HepG2 (cell line): ENCODE measurements around the gene RHBDF2. TPM values are rescaled to one million over a fixed set of nuclear protein-coding genes. Genes with fewer than 3 reads are reported as not detected.

ENCODE experiments used
- ARHGAP35 ChIP-seq: sonication (generic); formaldehyde crosslinking; IDR thresholded peaks from 2 replicates; pipeline ENCODE4 v1.9.0; 2022; ENCODE audit warnings: mild to moderate bottlenecking, inconsistent platforms, moderate library complexity, missing genetic modification reagents, borderline replicate concordance
- ATAD3A ChIP-seq: sonication (generic); formaldehyde crosslinking; IDR thresholded peaks from 2 replicates; pipeline ENCODE4 v1.4.0; 2020; ENCODE audit warnings: missing genetic modification reagents
- ESRRA ChIP-seq: sonication (generic); formaldehyde crosslinking; IDR thresholded peaks from 2 replicates; pipeline ENCODE4 v1.5.1; 2020; ENCODE audit warnings: mild to moderate bottlenecking, low read depth, missing genetic modification reagents
- FOXK1 ChIP-seq: sonication (generic); formaldehyde crosslinking; IDR thresholded peaks from 2 replicates; pipeline ENCODE4 v1.4.0; 2020; ENCODE audit warnings: low read depth, missing genetic modification reagents, borderline replicate concordance
- GABPB1 ChIP-seq: IDR thresholded peaks from 2 replicates; pipeline ENCODE4 v1.6.1; 2016; ENCODE audit warnings: mild to moderate bottlenecking, missing genetic modification reagents, moderate library complexity, missing compliant biosample characterization
- MAZ ChIP-seq, 2 experiments: sonication (generic) in 1 of 2; formaldehyde crosslinking in 1 of 2; IDR thresholded peaks; 2 replicates each; pipeline versions ENCODE4 v1.5.0 to v1.6.1; 2012 to 2020; ENCODE audit warnings: low read depth in 2 of 2, mild to moderate bottlenecking in 2 of 2, borderline replicate concordance in 1 of 2, improper control_type of control experiment in 1 of 2, low read length in 1 of 2, missing genetic modification reagents in 1 of 2, moderate library complexity in 1 of 2
- MTF1 ChIP-seq: sonication (generic); formaldehyde crosslinking; IDR thresholded peaks from 2 replicates; pipeline ENCODE4 v1.5.0; 2020; ENCODE audit warnings: missing genetic modification reagents
- NCOA2 ChIP-seq: sonication (generic); formaldehyde crosslinking; IDR thresholded peaks from 2 replicates; pipeline ENCODE4 v1.8.0; 2022; ENCODE audit warnings: inconsistent platforms
- POLR2AphosphoS2 ChIP-seq: IDR thresholded peaks from 2 replicates; pipeline ENCODE4 v1.6.1; 2011; ENCODE audit warnings: low read depth, low read length, improper control_type of control experiment
- RFX5 ChIP-seq: IDR thresholded peaks from 2 replicates; pipeline ENCODE4 v1.6.1; 2011; ENCODE audit warnings: low read depth, low read length, improper control_type of control experiment
- RFXAP ChIP-seq: sonication (generic); formaldehyde crosslinking; IDR thresholded peaks from 2 replicates; pipeline ENCODE4 v1.4.0; 2020; ENCODE audit warnings: missing genetic modification reagents, borderline replicate concordance
- RXRB ChIP-seq: IDR thresholded peaks from 2 replicates; pipeline ENCODE4 v1.6.1; 2016; ENCODE audit warnings: borderline replicate concordance, missing genetic modification reagents, missing compliant biosample characterization
- SNAI1 ChIP-seq: sonication (generic); formaldehyde crosslinking; IDR thresholded peaks from 2 replicates; pipeline ENCODE4 v1.5.0; 2020; ENCODE audit warnings: mild to moderate bottlenecking, missing genetic modification reagents, borderline replicate concordance
- ZNF124 ChIP-seq: sonication (generic); formaldehyde crosslinking; IDR thresholded peaks from 2 replicates; pipeline ENCODE4 v1.4.0; 2020; ENCODE audit warnings: missing genetic modification reagents
- ZNF180 ChIP-seq: sonication (generic); formaldehyde crosslinking; IDR thresholded peaks from 2 replicates; pipeline ENCODE4 v1.4.0; 2020; ENCODE audit warnings: low read depth, missing genetic modification reagents, borderline replicate concordance
- ZNF232 ChIP-seq: sonication (generic); formaldehyde crosslinking; IDR thresholded peaks from 2 replicates; pipeline ENCODE4 v1.4.0; 2020; ENCODE audit warnings: missing genetic modification reagents, borderline replicate concordance
- ZNF496 ChIP-seq: sonication (generic); formaldehyde crosslinking; IDR thresholded peaks from 2 replicates; pipeline ENCODE4 v1.8.1; 2023; ENCODE audit warnings: mild to moderate bottlenecking, moderate library complexity, missing genetic modification reagents; ENCODE audit not compliant: insufficient replicate concordance
- ZNF543 ChIP-seq: sonication (generic); formaldehyde crosslinking; IDR thresholded peaks from 2 replicates; pipeline ENCODE4 v1.4.0; 2020; ENCODE audit warnings: mild to moderate bottlenecking, missing genetic modification reagents
- ZNF558 ChIP-seq: sonication (generic); formaldehyde crosslinking; IDR thresholded peaks from 2 replicates; pipeline ENCODE4 v1.9.0; 2022; ENCODE audit warnings: mild to moderate bottlenecking, missing genetic modification reagents, borderline replicate concordance
- ZNF768 ChIP-seq: sonication (generic); formaldehyde crosslinking; IDR thresholded peaks from 2 replicates; pipeline ENCODE4 v1.4.0; 2020; ENCODE audit warnings: missing genetic modification reagents
- ZNF780A ChIP-seq: sonication (generic); formaldehyde crosslinking; IDR thresholded peaks from 2 replicates; pipeline ENCODE4 v1.8.0; 2022; ENCODE audit warnings: mild to moderate bottlenecking, missing genetic modification reagents, moderate library complexity
- polyA plus RNA-seq, 8 experiments: library from polyadenylated mRNA; depleted of rRNA in 3 of 8; stranded (reverse) in 7 of 8; unstranded in 1 of 8; fragments of >200 nt; fragmentation: Illumina TruSeq in 4 of 8; extraction: Trizol in 4 of 8; gene quantifications; 2 replicates each; pipeline versions ENCODE4 v1.2.1 to v1.2.3, GENCODE V29; 2011 to 2016; ENCODE audit warnings: low read depth in 4 of 8, missing spikeins in 1 of 8, mixed read lengths in 1 of 8; ENCODE audit not compliant: insufficient read depth in 1 of 8
- total RNA-seq, 5 experiments: library from RNA; depleted of rRNA; stranded (reverse); fragments of >200 nt; fragmentation: Illumina TruSeq; extraction: Trizol; gene quantifications; 2 replicates each; pipeline ENCODE4 v1.2.3, GENCODE V29; 2016; ENCODE audit warnings: low read depth in 1 of 5
- TF ChIP-seq, protein P1 (sequence below): sonication (generic); formaldehyde crosslinking; conservative IDR thresholded peaks from 2 replicates; pipeline ENCODE4 v1.8.1; 2023; ENCODE audit warnings: missing genetic modification reagents
- TF ChIP-seq, protein P2 (sequence below): sonication (generic); formaldehyde crosslinking; IDR thresholded peaks from 2 replicates; pipeline ENCODE4 v1.5.1; 2020; ENCODE audit warnings: missing genetic modification reagents, mild to moderate bottlenecking, borderline replicate concordance
- TF ChIP-seq, protein P3 (sequence below): sonication (generic); IDR thresholded peaks from 2 replicates; pipeline ENCODE4 v1.6.1; 2016; ENCODE audit warnings: low read depth, borderline replicate concordance

The RHBDF2 gene
- total and polyA plus RNA-seq, 2 of the 13 experiments (the other 11 are each of a cell fraction or from before 2014, with no cell fraction given) = 7.8 to 24.2 TPM

DNA sequence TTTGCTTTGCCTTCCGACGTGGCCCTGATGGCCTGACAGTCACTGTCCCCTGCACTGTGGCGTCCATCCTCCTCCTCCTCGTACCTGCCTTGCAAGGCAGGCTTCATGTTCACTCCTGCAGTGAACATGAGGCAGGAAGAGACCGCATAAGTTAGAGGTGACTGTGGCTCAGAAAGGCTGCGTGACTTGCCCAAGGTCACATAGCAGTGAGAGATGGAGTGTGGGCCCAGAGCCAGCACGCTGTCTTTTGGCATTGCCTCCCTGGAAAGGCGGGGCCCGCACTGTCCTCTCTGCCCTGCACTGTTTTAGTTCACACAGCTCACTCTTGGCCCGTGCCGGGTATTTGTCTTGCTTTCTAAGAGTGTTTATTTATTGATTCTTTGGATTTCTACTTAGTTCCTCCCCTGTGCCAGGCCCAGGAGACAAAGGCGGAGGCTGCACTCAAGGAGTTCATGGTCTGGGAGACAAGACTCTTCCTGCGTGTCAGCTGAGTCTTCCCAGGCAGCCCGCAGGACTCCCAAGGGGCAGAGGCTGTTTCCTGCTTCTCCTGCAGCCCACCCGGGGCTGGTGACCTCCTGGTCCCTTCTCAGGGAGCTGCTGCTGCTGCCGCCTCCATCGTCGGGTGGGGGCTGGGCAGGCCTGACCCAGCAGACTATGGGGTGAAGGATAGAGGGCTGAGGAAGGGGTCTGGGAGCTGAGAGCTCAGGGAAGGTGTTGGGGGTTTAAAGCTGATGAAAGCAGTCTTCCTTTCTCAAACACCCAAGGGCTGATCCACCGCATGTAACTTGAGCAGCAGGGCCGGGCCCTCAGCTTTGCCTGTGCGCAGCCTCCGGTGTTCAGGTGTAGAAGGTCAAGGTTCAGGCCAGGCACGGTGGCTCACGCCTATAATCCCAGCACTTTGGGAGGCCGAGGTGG lies 23.6 kb upstream of the RHBDF2 start (continued):
- TF ChIP-seq ZNF180 (CRISPR knock-in tag) = no peak
- TF ChIP-seq RFXAP (CRISPR knock-in tag) = peak; percentile 52; the same call in 1 of the 2 replicates
- TF ChIP-seq POLR2AphosphoS2 = no peak
- peak; percentile 99 for TF ChIP-seq ZNF768 (CRISPR knock-in tag)
- TF ChIP-seq FOXK1 (CRISPR knock-in tag) = no peak
- no peak for TF ChIP-seq ZNF780A (CRISPR knock-in tag)
- TF ChIP-seq, protein P1, sequence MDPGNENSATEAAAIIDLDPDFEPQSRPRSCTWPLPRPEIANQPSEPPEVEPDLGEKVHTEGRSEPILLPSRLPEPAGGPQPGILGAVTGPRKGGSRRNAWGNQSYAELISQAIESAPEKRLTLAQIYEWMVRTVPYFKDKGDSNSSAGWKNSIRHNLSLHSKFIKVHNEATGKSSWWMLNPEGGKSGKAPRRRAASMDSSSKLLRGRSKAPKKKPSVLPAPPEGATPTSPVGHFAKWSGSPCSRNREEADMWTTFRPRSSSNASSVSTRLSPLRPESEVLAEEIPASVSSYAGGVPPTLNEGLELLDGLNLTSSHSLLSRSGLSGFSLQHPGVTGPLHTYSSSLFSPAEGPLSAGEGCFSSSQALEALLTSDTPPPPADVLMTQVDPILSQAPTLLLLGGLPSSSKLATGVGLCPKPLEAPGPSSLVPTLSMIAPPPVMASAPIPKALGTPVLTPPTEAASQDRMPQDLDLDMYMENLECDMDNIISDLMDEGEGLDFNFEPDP (CRISPR knock-in tag) = no peak
- TF ChIP-seq SNAI1 = no peak
- TF ChIP-seq MAZ (IDR thresholded peaks at IDR 0.05; ENCODE audit: borderline replicate concordance, low read depth, low read length) = no peak
- TF ChIP-seq MAZ (CRISPR knock-in tag; IDR thresholded peaks at IDR 0.05; ENCODE audit: low read depth) = no peak
- peak; percentile 84 for TF ChIP-seq ZNF543 (CRISPR knock-in tag)
- TF ChIP-seq ATAD3A = no peak
- TF ChIP-seq ZNF232 (CRISPR knock-in tag) = peak; percentile 34; the same call in 1 of the 2 replicates
- TF ChIP-seq ZNF496 = no peak
- no peak for TF ChIP-seq MTF1
- TF ChIP-seq, protein P2, sequence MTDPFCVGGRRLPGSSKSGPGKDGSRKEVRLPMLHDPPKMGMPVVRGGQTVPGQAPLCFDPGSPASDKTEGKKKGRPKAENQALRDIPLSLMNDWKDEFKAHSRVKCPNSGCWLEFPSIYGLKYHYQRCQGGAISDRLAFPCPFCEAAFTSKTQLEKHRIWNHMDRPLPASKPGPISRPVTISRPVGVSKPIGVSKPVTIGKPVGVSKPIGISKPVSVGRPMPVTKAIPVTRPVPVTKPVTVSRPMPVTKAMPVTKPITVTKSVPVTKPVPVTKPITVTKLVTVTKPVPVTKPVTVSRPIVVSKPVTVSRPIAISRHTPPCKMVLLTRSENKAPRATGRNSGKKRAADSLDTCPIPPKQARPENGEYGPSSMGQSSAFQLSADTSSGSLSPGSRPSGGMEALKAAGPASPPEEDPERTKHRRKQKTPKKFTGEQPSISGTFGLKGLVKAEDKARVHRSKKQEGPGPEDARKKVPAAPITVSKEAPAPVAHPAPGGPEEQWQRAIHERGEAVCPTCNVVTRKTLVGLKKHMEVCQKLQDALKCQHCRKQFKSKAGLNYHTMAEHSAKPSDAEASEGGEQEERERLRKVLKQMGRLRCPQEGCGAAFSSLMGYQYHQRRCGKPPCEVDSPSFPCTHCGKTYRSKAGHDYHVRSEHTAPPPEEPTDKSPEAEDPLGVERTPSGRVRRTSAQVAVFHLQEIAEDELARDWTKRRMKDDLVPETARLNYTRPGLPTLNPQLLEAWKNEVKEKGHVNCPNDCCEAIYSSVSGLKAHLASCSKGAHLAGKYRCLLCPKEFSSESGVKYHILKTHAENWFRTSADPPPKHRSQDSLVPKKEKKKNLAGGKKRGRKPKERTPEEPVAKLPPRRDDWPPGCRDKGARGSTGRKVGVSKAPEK (CRISPR knock-in tag) = peak; percentile 71
- 0 out of 2 replicates have a peak, but pooled peaks have one; percentile 37 for TF ChIP-seq GABPB1 (CRISPR knock-in tag)
- no peak for TF ChIP-seq RFX5
- TF ChIP-seq, protein P3, sequence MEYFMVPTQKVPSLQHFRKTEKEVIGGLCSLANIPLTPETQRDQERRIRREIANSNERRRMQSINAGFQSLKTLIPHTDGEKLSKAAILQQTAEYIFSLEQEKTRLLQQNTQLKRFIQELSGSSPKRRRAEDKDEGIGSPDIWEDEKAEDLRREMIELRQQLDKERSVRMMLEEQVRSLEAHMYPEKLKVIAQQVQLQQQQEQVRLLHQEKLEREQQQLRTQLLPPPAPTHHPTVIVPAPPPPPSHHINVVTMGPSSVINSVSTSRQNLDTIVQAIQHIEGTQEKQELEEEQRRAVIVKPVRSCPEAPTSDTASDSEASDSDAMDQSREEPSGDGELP = peak; percentile 78; the same call in 1 of the 2 replicates
- TF ChIP-seq ZNF558 (CRISPR knock-in tag) = no peak
- TF ChIP-seq NCOA2 = no peak; the same call in 1 of the 2 replicates
- peak; percentile 70 for TF ChIP-seq RXRB (CRISPR knock-in tag)
- no peak; the same call in 1 of the 2 replicates for TF ChIP-seq ARHGAP35 (CRISPR knock-in tag)
- TF ChIP-seq ESRRA (CRISPR knock-in tag) = no peak
- peak; percentile 67; the same call in 1 of the 2 replicates for TF ChIP-seq ZNF124 (CRISPR knock-in tag)
